ENCODE results near the gene FMNL2. TPM values are rescaled to one million over a fixed set of nuclear protein-coding genes. Genes with fewer than 3 reads are reported as not detected.
A peak's percentile ranks its signal among the peaks of the same experiment; 100 is the strongest.

The FMNL2 gene
- total and polyA plus RNA-seq, 2 experiments from 2014 or later = 4.4 to 18.6 TPM

DNA sequence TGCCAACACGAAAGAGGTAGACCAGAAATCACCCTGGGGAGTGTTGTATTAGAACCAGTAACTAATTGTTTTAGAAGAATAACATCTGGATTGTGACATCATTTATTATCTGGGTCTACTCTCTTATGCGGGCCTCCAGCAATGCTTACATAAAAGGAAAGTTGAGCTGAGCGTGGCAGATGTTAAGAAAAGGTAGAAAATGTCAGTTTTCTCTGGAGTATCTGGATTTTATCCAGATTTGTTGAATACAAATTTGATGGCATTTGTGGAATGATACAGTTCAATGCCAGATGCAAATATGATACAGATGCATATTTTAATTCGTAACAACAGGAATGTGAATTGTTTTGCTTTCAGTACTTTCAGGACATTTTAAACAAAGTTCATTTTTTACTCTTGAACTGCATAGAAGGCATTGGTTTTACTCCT, 292.0 kb downstream of the FMNL2 start:
- Histone ChIP-seq H3K27ac (no peak overlapping the region), H3K36me3 (ENCODE audit: low read depth) (peaks cover 3% of the 10 kb centered on the region; the same call in 1 of the 2 replicates), H3K4me3 (no peak overlapping the region), H4K20me1 (ENCODE audit: insufficient read depth) (no peaks in the 10 kb centered on the region), H3F3A (ENCODE audit: insufficient read depth) (peaks cover 10% of the 10 kb centered on the region; the same call in 1 of the 2 replicates), H3K9ac (no peak overlapping the region), H3K27me3 (replicated peaks; ENCODE audit: insufficient read depth) (no peaks in the 10 kb centered on the region), H3K9me3 (ENCODE audit: low read depth) (no peaks in the 10 kb centered on the region), H3K9me2 (ENCODE audit: insufficient read depth) (no peaks in the 10 kb centered on the region), H2AFZ (no peak overlapping the region), H3K79me2 (ENCODE audit: insufficient read depth) (no peaks in the 10 kb centered on the region), H3K4me2 (ENCODE audit: unreplicated experiment) (no peak overlapping the region), H3K4me1 (ENCODE audit: insufficient read depth) (peaks cover 6% of the 10 kb centered on the region)
- in situ Hi-C loops (cut with MboI) = loop anchor here (25.0 kb wide), 1 partner anchor 590 kb away; no protein-coding TSS in a partner anchor
- no peak for TF ChIP-seq EZH2 (IDR thresholded peaks at IDR 0.05; ENCODE audit: insufficient read depth, poor library complexity, severe bottlenecking)
- no peak for TF ChIP-seq EZH2phosphoT487 (IDR thresholded peaks at IDR 0.05; ENCODE audit: insufficient read depth, low read depth)
- DNase-seq = peak; percentile 16
- WGBS, 2 experiments (ENCODE audit: low coverage in 1 of 2, low lambda C conversion rate in 2 of 2, missing lambda C conversion rate in 2 of 2) = 46 to 52% methylated on average over 4 of the region's 4 CpGs

DNA sequence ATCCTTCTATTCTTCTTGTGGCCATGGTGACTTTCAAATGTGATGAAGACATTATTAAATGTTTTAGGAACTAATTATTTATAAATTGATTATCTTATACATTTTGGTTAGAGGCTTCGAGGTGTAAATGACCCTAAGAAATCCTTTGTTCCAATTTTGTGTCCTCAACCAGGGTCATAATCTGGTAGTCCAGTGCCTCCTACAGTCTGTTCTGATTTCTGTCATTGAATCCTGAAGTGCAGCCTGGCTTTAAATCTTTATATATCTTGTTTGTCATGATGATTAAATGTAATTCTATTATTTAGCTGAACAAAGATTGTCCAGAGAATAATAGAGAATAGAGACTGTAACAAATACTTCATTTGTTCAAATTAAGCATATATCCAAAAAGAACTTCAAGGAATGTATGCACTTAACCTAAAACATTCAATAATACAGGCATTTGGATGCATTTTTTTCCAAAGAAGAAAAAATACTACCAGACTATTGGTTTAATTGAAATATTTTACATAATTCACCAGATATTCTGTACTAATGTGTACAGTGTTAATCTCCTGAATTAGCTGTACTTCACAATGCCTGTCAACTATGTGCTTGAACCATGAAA, 292.5 kb downstream of the FMNL2 start:
- no peak overlapping the region for H3K4me2 ChIP-seq (ENCODE audit: unreplicated experiment)
- DNase-seq = peak; percentile 67
- peaks cover 10% of the 10 kb centered on the region; the same call in 1 of the 2 replicates for H3F3A ChIP-seq (ENCODE audit: insufficient read depth)

DNA sequence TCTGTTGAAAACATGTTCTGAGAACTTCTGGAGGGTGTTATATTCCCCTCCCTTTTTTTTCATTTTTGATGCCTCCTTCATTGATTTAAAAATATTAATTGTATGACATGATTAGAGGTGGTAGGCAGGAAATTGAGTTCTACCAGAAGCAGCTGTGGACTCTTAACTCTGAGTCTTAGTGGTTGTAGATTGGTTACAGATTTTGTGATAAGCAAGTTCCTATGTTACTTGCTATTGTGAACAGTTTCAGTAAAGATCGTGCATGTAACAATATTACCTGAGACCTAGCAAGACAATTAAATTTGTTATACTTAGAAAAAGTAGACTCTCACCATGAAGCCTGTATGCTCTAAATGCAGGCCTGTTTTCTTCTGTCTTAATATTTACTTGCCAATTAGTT, 294.2 kb downstream of the FMNL2 start:
- Histone ChIP-seq H3K4me1 (ENCODE audit: insufficient read depth) (peaks cover 6% of the 10 kb centered on the region), H2AFZ (no peak overlapping the region), H3K9me2 (ENCODE audit: insufficient read depth) (no peaks in the 10 kb centered on the region), H3K9me3 (ENCODE audit: low read depth) (no peaks in the 10 kb centered on the region), H3K27ac (no peak overlapping the region), H4K20me1 (ENCODE audit: insufficient read depth) (no peaks in the 10 kb centered on the region), H3K9ac (no peak overlapping the region), H3K79me2 (ENCODE audit: insufficient read depth) (no peaks in the 10 kb centered on the region), H3K27me3 (replicated peaks; ENCODE audit: insufficient read depth) (no peaks in the 10 kb centered on the region), H3K4me2 (ENCODE audit: unreplicated experiment) (no peak overlapping the region), H3K4me3 (no peak overlapping the region), H3F3A (ENCODE audit: insufficient read depth) (peaks cover 10% of the 10 kb centered on the region; the same call in 1 of the 2 replicates), H3K36me3 (ENCODE audit: low read depth) (peaks cover 12% of the 10 kb centered on the region)
- no peak for DNase-seq
- TF ChIP-seq EZH2 (IDR thresholded peaks at IDR 0.05; ENCODE audit: insufficient read depth, poor library complexity, severe bottlenecking) (no peak), EZH2phosphoT487 (IDR thresholded peaks at IDR 0.05; ENCODE audit: insufficient read depth, low read depth) (no peak)
- 56 to 62% methylated on average over 1 of the region's 1 CpG for WGBS, 2 experiments (ENCODE audit: low coverage in 1 of 2, low lambda C conversion rate in 2 of 2, missing lambda C conversion rate in 2 of 2)
- in situ Hi-C loops (cut with MboI) = loop anchor here (25.0 kb wide), 1 partner anchor 592 kb away; no protein-coding TSS in a partner anchor

More for the DNA sequence above, 292.5 kb downstream of the FMNL2 start:
- Histone ChIP-seq H3K4me3 (no peak overlapping the region), H4K20me1 (ENCODE audit: insufficient read depth) (no peaks in the 10 kb centered on the region), H3K4me1 (ENCODE audit: insufficient read depth) (peaks cover 6% of the 10 kb centered on the region), H3K9ac (no peak overlapping the region), H3K27ac (no peak overlapping the region), H3K9me2 (ENCODE audit: insufficient read depth) (no peaks in the 10 kb centered on the region), H3K27me3 (replicated peaks; ENCODE audit: insufficient read depth) (no peaks in the 10 kb centered on the region), H3K36me3 (ENCODE audit: low read depth) (peaks cover 7% of the 10 kb centered on the region), H3K9me3 (ENCODE audit: low read depth) (no peaks in the 10 kb centered on the region), H3K79me2 (ENCODE audit: insufficient read depth) (no peaks in the 10 kb centered on the region), H2AFZ (no peak overlapping the region)
- TF ChIP-seq EZH2 (IDR thresholded peaks at IDR 0.05; ENCODE audit: insufficient read depth, poor library complexity, severe bottlenecking) (no peak), EZH2phosphoT487 (IDR thresholded peaks at IDR 0.05; ENCODE audit: insufficient read depth, low read depth) (no peak)
- 61 to 75% methylated on average over 1 of the region's 1 CpG for WGBS, 2 experiments (ENCODE audit: low coverage in 1 of 2, low lambda C conversion rate in 2 of 2, missing lambda C conversion rate in 2 of 2)
- in situ Hi-C loops (cut with MboI) = loop anchor here (25.0 kb wide), 1 partner anchor 590 kb away; no protein-coding TSS in a partner anchor

GRCh38 chr2:152630466-152630865, 295.5 kb downstream of the FMNL2 start:
- Histone ChIP-seq H4K20me1 (ENCODE audit: insufficient read depth) (no peaks in the 10 kb centered on the region), H3K9me3 (ENCODE audit: low read depth) (no peaks in the 10 kb centered on the region), H3K4me1 (ENCODE audit: insufficient read depth) (peaks cover 6% of the 10 kb centered on the region), H3K36me3 (ENCODE audit: low read depth) (peaks cover 10% of the 10 kb centered on the region), H3K4me3 (no peak overlapping the region), H3K27ac (no peak overlapping the region), H3F3A (ENCODE audit: insufficient read depth) (peaks cover 10% of the 10 kb centered on the region; the same call in 1 of the 2 replicates), H3K9ac (no peak overlapping the region), H2AFZ (no peak overlapping the region), H3K4me2 (ENCODE audit: unreplicated experiment) (no peak overlapping the region), H3K79me2 (ENCODE audit: insufficient read depth) (no peaks in the 10 kb centered on the region), H3K27me3 (replicated peaks; ENCODE audit: insufficient read depth) (no peaks in the 10 kb centered on the region), H3K9me2 (ENCODE audit: insufficient read depth) (no peaks in the 10 kb centered on the region)
- TF ChIP-seq EZH2 (IDR thresholded peaks at IDR 0.05; ENCODE audit: insufficient read depth, poor library complexity, severe bottlenecking) (no peak), EZH2phosphoT487 (IDR thresholded peaks at IDR 0.05; ENCODE audit: insufficient read depth, low read depth) (no peak)
- no peak for DNase-seq
- in situ Hi-C loops (cut with MboI) = loop anchor here (25.0 kb wide), 1 partner anchor 593 kb away; no protein-coding TSS in a partner anchor
- WGBS, 2 experiments (ENCODE audit: low coverage in 1 of 2, low lambda C conversion rate in 2 of 2, missing lambda C conversion rate in 2 of 2) = 83 to 90% methylated on average over 4 of the region's 4 CpGs
